Mesendoderm (in vitro differentiated cells): ENCODE data around the gene SLC35A3.
"Not testable (repeated sequence)": the region's sequence is repeated elsewhere in the genome, so short reads cannot be mapped to it uniquely, and the experiment has no call there.

Source experiments
- DNase-seq: peaks from one replicate; pipeline ENCODE4 v3.0.0; 2013
- H2AK5ac ChIP-seq: 2 replicates; pipeline ENCODE4 v1.6.1; 2013; ENCODE audit warnings: low read length, inconsistent platforms
- H2BK120ac ChIP-seq: 2 replicates; pipeline ENCODE4 v1.6.1; 2013; ENCODE audit warnings: low read depth, mild to moderate bottlenecking, low read length, moderate library complexity, mixed read lengths
- H2BK15ac ChIP-seq: replicated peaks from 2 replicates; pipeline ENCODE4 v1.6.1; 2013; ENCODE audit warnings: low read depth, mild to moderate bottlenecking, moderate library complexity
- H2BK5ac ChIP-seq: 2 replicates; pipeline ENCODE4 v1.6.1; 2013; ENCODE audit warnings: low read length, inconsistent platforms
- H3K18ac ChIP-seq: 2 replicates; pipeline ENCODE4 v1.6.1; 2013; ENCODE audit warnings: mild to moderate bottlenecking, low read length, mixed read lengths
- H3K23ac ChIP-seq: one replicate; pipeline ENCODE4 v1.6.1; 2013; ENCODE audit warnings: low read length
- H3K27ac ChIP-seq: 2 replicates; pipeline ENCODE4 v1.5.1; 2013; ENCODE audit warnings: low read depth, mild to moderate bottlenecking, inconsistent platforms, low read length, moderate library complexity
- H3K27me3 ChIP-seq: 2 replicates; pipeline ENCODE4 v1.6.1; 2013; ENCODE audit warnings: low read length, control low read depth, mild to moderate bottlenecking, inconsistent platforms; ENCODE audit not compliant: insufficient read depth, poor library complexity
- H3K36me3 ChIP-seq: 2 replicates; pipeline ENCODE4 v1.6.1; 2013; ENCODE audit warnings: low read length, inconsistent platforms; ENCODE audit not compliant: control insufficient read depth, insufficient read depth
- H3K4ac ChIP-seq: one replicate; pipeline ENCODE4 v1.6.1; 2013; ENCODE audit warnings: low read depth, mild to moderate bottlenecking, low read length, moderate library complexity
- H3K4me1 ChIP-seq: 2 replicates; pipeline ENCODE4 v1.6.1; 2013; ENCODE audit warnings: low read depth, low read length, inconsistent platforms; ENCODE audit not compliant: control insufficient read depth
- H3K4me2 ChIP-seq: 2 replicates; pipeline ENCODE4 v1.6.1; 2013; ENCODE audit warnings: low read length
- H3K4me3 ChIP-seq: 2 replicates; pipeline ENCODE4 v1.5.1; 2013; ENCODE audit warnings: mild to moderate bottlenecking, low read length
- H3K56ac ChIP-seq: one replicate; pipeline ENCODE4 v1.6.1; 2013; ENCODE audit warnings: low read length
- H3K79me1 ChIP-seq: 2 replicates; pipeline ENCODE4 v1.6.1; 2013; ENCODE audit warnings: low read length, inconsistent platforms
- H3K79me2 ChIP-seq: 2 replicates; pipeline ENCODE4 v1.6.1; 2013; ENCODE audit warnings: mild to moderate bottlenecking, low read length; ENCODE audit not compliant: control insufficient read depth, insufficient read depth
- H3K9ac ChIP-seq: 2 replicates; pipeline ENCODE4 v1.6.1; 2013; ENCODE audit warnings: low read length, inconsistent platforms
- H4K5ac ChIP-seq: one replicate; pipeline ENCODE4 v1.6.1; 2013; ENCODE audit warnings: low read length
- H4K8ac ChIP-seq: one replicate; pipeline ENCODE4 v1.6.1; 2013; ENCODE audit warnings: low read depth, mild to moderate bottlenecking, control low read depth, low read length, moderate library complexity
- WGBS: extraction: QIAGEN DNeasy Blood & Tissue Kit; methylation state at CpG from one replicate; pipeline ENCODE4 v1.1.7; 2013; ENCODE audit warnings: low lambda C conversion rate, missing lambda C conversion rate; ENCODE audit not compliant: insufficient coverage; ENCODE audit errors: extremely low coverage; 5-methylcytosine and 5-hydroxymethylcytosine counted together

The SLC35A3 gene

DNA sequence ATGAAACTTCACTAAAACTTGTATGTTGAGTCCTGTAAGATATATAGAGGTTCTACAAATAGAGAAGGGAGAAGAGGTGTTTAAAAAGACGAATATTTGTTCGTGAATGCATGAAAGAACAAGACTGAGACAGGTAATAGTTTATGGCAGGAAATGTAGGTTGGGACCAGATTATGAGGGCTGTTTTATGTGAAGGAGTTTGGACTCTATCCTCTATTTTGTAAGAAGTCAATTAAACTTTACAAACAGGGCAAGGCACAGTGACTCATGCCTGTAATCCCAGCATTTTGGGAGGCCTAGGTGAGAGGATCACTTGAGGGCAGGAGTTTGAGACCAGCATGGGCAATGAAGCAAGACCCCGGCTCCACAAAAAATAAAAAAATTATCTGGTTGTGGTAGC lies 5.7 kb downstream of the SLC35A3 start:
- 100% methylated on average over 2 of the region's 3 CpGs for WGBS
- Histone ChIP-seq H3K4me2 (no peak overlapping the region), H3K23ac (no peak overlapping the region), H3K56ac (no peak overlapping the region), H3K27ac (no peak overlapping the region), H2AK5ac (no peak overlapping the region), H3K18ac (no peak overlapping the region), H3K36me3 (no peaks in the 10 kb centered on the region), H3K4me3 (no peak overlapping the region), H3K79me1 (no peaks in the 10 kb centered on the region), H2BK15ac (no peak overlapping the region), H3K27me3 (no peaks in the 10 kb centered on the region), H3K4me1 (no peaks in the 10 kb centered on the region), H3K9ac (no peak overlapping the region), H4K5ac (no peak overlapping the region), H3K79me2 (peaks cover 2% of the 10 kb centered on the region), H3K4ac (no peak overlapping the region), H2BK120ac (no peak overlapping the region), H4K8ac (no peak overlapping the region), H2BK5ac (no peak overlapping the region)
- no peak for DNase-seq

DNA sequence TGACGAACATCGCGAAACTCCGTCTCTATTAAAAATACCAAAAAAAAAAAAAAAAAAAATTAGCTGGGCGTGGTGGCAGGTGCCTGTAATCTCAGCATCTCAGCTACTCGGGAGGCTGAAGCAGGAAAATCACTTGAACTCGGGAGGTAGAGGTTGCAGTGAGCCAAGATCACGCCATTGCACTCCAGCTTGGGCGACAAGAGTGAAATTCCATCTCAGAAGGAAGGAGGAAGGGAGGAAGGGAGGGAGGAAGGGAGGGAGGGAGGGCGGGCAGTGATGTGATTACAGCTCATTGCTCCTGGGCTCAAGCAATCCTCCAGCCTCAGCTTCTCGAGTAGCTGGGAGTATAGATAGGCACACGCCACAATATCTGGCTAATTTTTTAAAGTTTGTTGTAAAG lies 7.5 kb downstream of the SLC35A3 start:
- not testable (repeated sequence) for H3K4me3 ChIP-seq, H2BK5ac ChIP-seq, H4K5ac ChIP-seq, H3K79me2 ChIP-seq, H3K56ac ChIP-seq, H3K27me3 ChIP-seq, H3K18ac ChIP-seq, H3K4me1 ChIP-seq, H2BK120ac ChIP-seq, H3K4me2 ChIP-seq, H2BK15ac ChIP-seq, H3K79me1 ChIP-seq, H3K9ac ChIP-seq, H4K8ac ChIP-seq, H3K23ac ChIP-seq, H3K4ac ChIP-seq, H3K27ac ChIP-seq, H3K36me3 ChIP-seq, H2AK5ac ChIP-seq
- peak; percentile 23 for DNase-seq
- no CpG with 5 or more reads among the region's 12 CpGs for WGBS

- H3K27me3 ChIP-seq = no peaks in the 10 kb centered on the region
- no peak overlapping the region for H3K23ac ChIP-seq
- no peak overlapping the region for H2BK120ac ChIP-seq
- H2BK15ac ChIP-seq = no peak overlapping the region
- H3K4me3 ChIP-seq = no peak overlapping the region
- WGBS = no CpG with 5 or more reads among the region's 2 CpGs
- H3K4me1 ChIP-seq = no peaks in the 10 kb centered on the region
- H3K27ac ChIP-seq = no peak overlapping the region
- H3K79me1 ChIP-seq = no peaks in the 10 kb centered on the region
- no peaks in the 10 kb centered on the region for H3K36me3 ChIP-seq
- H3K79me2 ChIP-seq = no peaks in the 10 kb centered on the region
- no peak overlapping the region for H3K4ac ChIP-seq
- H4K8ac ChIP-seq = no peak overlapping the region
- H3K9ac ChIP-seq = no peak overlapping the region
- H3K4me2 ChIP-seq = no peak overlapping the region
- H4K5ac ChIP-seq = no peak overlapping the region
- no peak for DNase-seq
- H2BK5ac ChIP-seq = no peak overlapping the region
- H3K18ac ChIP-seq = peak overlapping the region; percentile 51
- H2AK5ac ChIP-seq = no peak overlapping the region
- H3K56ac ChIP-seq = no peak overlapping the region
Observed at GRCh38 chr1:99978218-99978617, 8.4 kb downstream of the SLC35A3 start.

- no peak overlapping the region for H3K27ac ChIP-seq
- H3K27me3 ChIP-seq = no peaks in the 10 kb centered on the region
- no peak overlapping the region for H2BK15ac ChIP-seq
- H3K4me3 ChIP-seq = no peak overlapping the region
- no peak overlapping the region for H2BK5ac ChIP-seq
- H4K8ac ChIP-seq = no peak overlapping the region
- H3K4ac ChIP-seq = no peak overlapping the region
- H3K9ac ChIP-seq = no peak overlapping the region
- no peaks in the 10 kb centered on the region for H3K79me2 ChIP-seq
- H2BK120ac ChIP-seq = no peak overlapping the region
- H3K23ac ChIP-seq = no peak overlapping the region
- H3K36me3 ChIP-seq = no peaks in the 10 kb centered on the region
- no peaks in the 10 kb centered on the region for H3K79me1 ChIP-seq
- H3K56ac ChIP-seq = no peak overlapping the region
- no peak overlapping the region for H4K5ac ChIP-seq
- H3K4me1 ChIP-seq = no peaks in the 10 kb centered on the region
- DNase-seq = no peak
- no peak overlapping the region for H3K4me2 ChIP-seq
- H2AK5ac ChIP-seq = no peak overlapping the region
- no peak overlapping the region for H3K18ac ChIP-seq
Observed at GRCh38 chr1:99979091-99979490, 9.3 kb downstream of the SLC35A3 start.

- Histone ChIP-seq H3K4me2 (no peak overlapping the region), H2BK5ac (no peak overlapping the region), H3K79me2 (no peaks in the 10 kb centered on the region), H3K27ac (no peak overlapping the region), H3K23ac (no peak overlapping the region), H3K56ac (no peak overlapping the region), H4K5ac (no peak overlapping the region), H3K4ac (no peak overlapping the region), H3K18ac (no peak overlapping the region), H3K36me3 (no peaks in the 10 kb centered on the region), H4K8ac (no peak overlapping the region), H3K79me1 (no peaks in the 10 kb centered on the region), H2BK15ac (no peak overlapping the region), H3K4me1 (no peaks in the 10 kb centered on the region), H3K27me3 (no peaks in the 10 kb centered on the region), H2BK120ac (no peak overlapping the region), H2AK5ac (no peak overlapping the region), H3K9ac (no peak overlapping the region), H3K4me3 (no peak overlapping the region)
- DNase-seq = no peak
Observed at GRCh38 chr1:99980928-99981327, 11.1 kb downstream of the SLC35A3 start.

DNA sequence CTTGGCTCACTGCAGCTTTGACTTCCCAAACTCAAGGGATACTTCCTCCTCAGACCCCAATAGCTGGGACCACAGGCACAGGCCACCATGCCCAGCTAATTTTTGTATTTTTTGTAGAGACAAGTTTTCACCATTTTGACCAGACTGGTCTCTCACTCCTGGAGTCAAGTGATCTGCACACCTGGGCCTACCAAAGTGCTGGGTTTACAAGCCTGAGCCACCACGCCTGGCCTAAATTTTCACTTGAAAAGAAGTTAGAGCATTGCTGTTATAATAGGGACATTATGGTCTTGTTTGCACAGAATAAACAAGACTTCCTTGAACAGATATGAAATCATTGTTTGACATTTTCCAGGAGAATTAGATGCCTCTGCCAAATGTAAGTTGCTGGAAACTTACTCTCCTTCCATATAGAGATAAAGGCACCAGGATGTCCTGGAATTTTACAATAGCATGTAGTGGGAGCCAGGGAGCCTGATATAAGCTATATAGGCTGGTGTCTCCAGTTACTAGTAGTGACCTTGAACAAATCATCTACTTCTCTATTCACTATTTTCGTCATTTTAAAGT lies 16.9 kb downstream of the SLC35A3 start:
- no peak overlapping the region for H3K4ac ChIP-seq
- H4K5ac ChIP-seq = no peak overlapping the region
- no peaks in the 10 kb centered on the region for H3K27me3 ChIP-seq
- H2BK5ac ChIP-seq = no peak overlapping the region
- no peak overlapping the region for H3K4me2 ChIP-seq
- H2BK15ac ChIP-seq = no peak overlapping the region
- no peak for DNase-seq
- no peak overlapping the region for H3K27ac ChIP-seq
- no peak overlapping the region for H3K23ac ChIP-seq
- peaks cover 1% of the 10 kb centered on the region for H3K79me1 ChIP-seq
- H2AK5ac ChIP-seq = no peak overlapping the region
- H2BK120ac ChIP-seq = no peak overlapping the region
- H3K18ac ChIP-seq = no peak overlapping the region
- H3K9ac ChIP-seq = no peak overlapping the region
- peaks cover 2% of the 10 kb centered on the region for H3K79me2 ChIP-seq
- no CpG with 5 or more reads among the region's 2 CpGs for WGBS
- no peak overlapping the region for H4K8ac ChIP-seq
- no peaks in the 10 kb centered on the region for H3K36me3 ChIP-seq
- no peak overlapping the region for H3K4me3 ChIP-seq
- H3K4me1 ChIP-seq = no peaks in the 10 kb centered on the region
- H3K56ac ChIP-seq = no peak overlapping the region
